Endothelial cell of umbilical vein (primary cell): ENCODE results near the gene ZSWIM5. TPM values are rescaled to one million over a fixed set of nuclear protein-coding genes. Genes with fewer than 3 reads are reported as not detected.

Experiments
- BruUV-seq: library from RNA; stranded (reverse); fragments of 400-500 nt; replicated peaks from 2 replicates; lab custom pipeline; 2021; lab: Mats Ljungman, UMichigan
- CTCF ChIA-PET: fragments of 300-600, 350-600 bp; sonication (Branson Sonifier 250); formaldehyde crosslinking; loops from one replicate; lab custom pipeline; 2021; ENCODE audit warnings: antibody characterized with exemption, inconsistent platforms; lab: Charles Lee
- POLR2A ChIA-PET: fragments of 300-600, 350-600 bp; sonication (Branson Sonifier 250); formaldehyde crosslinking; loops from one replicate; lab custom pipeline; 2021; ENCODE audit warnings: antibody characterized with exemption, inconsistent platforms; lab: Charles Lee
- DNase-seq: peaks from one replicate; pipeline ENCODE4 v3.0.0-alpha.2; 2011; ENCODE audit warnings: low read depth, low spot score
- FAIRE-seq: peaks from 2 replicates; lab custom pipeline; 2011; peaks lifted over from hg19 to GRCh38; lab: Jason Lieb, UNC
- H2AFZ ChIP-seq: 2 replicates; pipeline ENCODE4 v1.6.0; 2012; ENCODE audit warnings: low read depth, low read length, control low read depth, inconsistent platforms
- H3K27ac ChIP-seq: 2 replicates; pipeline ENCODE4 v1.5.1; 2011; ENCODE audit warnings: low read depth, mild to moderate bottlenecking, control low read depth, low read length, moderate library complexity; ENCODE audit not compliant: insufficient read depth
- H3K27me3 ChIP-seq, 2 experiments: 2 replicates each; pipeline versions ENCODE4 v1.6.0 to v1.6.1; 2011; ENCODE audit warnings: low read length in 2 of 2, mixed read lengths in 1 of 2; ENCODE audit not compliant: control insufficient read depth in 2 of 2, insufficient read depth in 2 of 2
- H3K36me3 ChIP-seq, 2 experiments: 2 replicates in 1 of 2; 3 replicates in 1 of 2; pipeline ENCODE4 v1.5.1; 2011; ENCODE audit warnings: low read length in 2 of 2, mild to moderate bottlenecking in 1 of 2, moderate library complexity in 1 of 2; ENCODE audit not compliant: control insufficient read depth in 2 of 2, insufficient read depth in 2 of 2; ENCODE audit errors: extremely low read depth in 1 of 2
- H3K4me1 ChIP-seq: 3 replicates; pipeline ENCODE4 v1.5.1; 2011; ENCODE audit warnings: mild to moderate bottlenecking, low read length; ENCODE audit not compliant: control insufficient read depth, insufficient read depth; ENCODE audit errors: extremely low read depth
- H3K4me2 ChIP-seq: 2 replicates; pipeline ENCODE4 v1.6.1; 2011; ENCODE audit warnings: low read length, control low read depth, mixed read lengths; ENCODE audit not compliant: insufficient read depth
- H3K4me3 ChIP-seq, 3 experiments: fragments of 200-600 bp in 1 of 3; sonication (generic), shearing (Covaris generic) in 1 of 3; replicated peaks in 1 of 3; 2 replicates each; pipeline ENCODE4 v1.5.1; 2011 to 2016; ENCODE audit warnings: control low read depth in 3 of 3, low read length in 3 of 3, mild to moderate bottlenecking in 2 of 3, inconsistent platforms in 1 of 3, low read depth in 1 of 3, moderate library complexity in 1 of 3; ENCODE audit not compliant: insufficient read depth in 1 of 3
- H3K79me2 ChIP-seq: 2 replicates; pipeline ENCODE4 v1.6.0; 2012; ENCODE audit warnings: low read length, inconsistent platforms; ENCODE audit not compliant: control insufficient read depth, insufficient read depth
- H3K9ac ChIP-seq: replicated peaks from 2 replicates; pipeline ENCODE3; 2011; ENCODE audit warnings: low read length, control low read depth; ENCODE audit not compliant: insufficient read depth; ENCODE audit errors: extremely low read depth
- H3K9me1 ChIP-seq: replicated peaks from 3 replicates; pipeline ENCODE4 v1.6.0; 2011; ENCODE audit warnings: mild to moderate bottlenecking, low read length; ENCODE audit not compliant: control insufficient read depth, insufficient read depth; ENCODE audit errors: extremely low read depth
- H3K9me3 ChIP-seq: replicated peaks from 2 replicates; pipeline ENCODE4 v1.5.1; 2012; ENCODE audit warnings: low read length, inconsistent platforms; ENCODE audit not compliant: control insufficient read depth, insufficient read depth
- H4K20me1 ChIP-seq: replicated peaks from 2 replicates; pipeline ENCODE3; 2011; ENCODE audit warnings: mild to moderate bottlenecking, low read length; ENCODE audit not compliant: control insufficient read depth, insufficient read depth; ENCODE audit errors: extremely low read depth
- CTCF ChIP-seq, 2 donors: IDR thresholded peaks; 1 replicate in 1 of 2; 2 replicates in 1 of 2; pipeline ENCODE4 v1.5.1; 2011; ENCODE audit warnings: low read length in 2 of 2, mild to moderate bottlenecking in 2 of 2, moderate library complexity in 2 of 2, control low read depth in 1 of 2, inconsistent platforms in 1 of 2, low read depth in 1 of 2; ENCODE audit not compliant: insufficient read depth in 1 of 2; ENCODE audit errors: extremely low read depth in 1 of 2
- EZH2 ChIP-seq: IDR thresholded peaks from 2 replicates; pipeline ENCODE4 v1.6.1; 2012; ENCODE audit warnings: borderline replicate concordance, low read depth, mild to moderate bottlenecking, moderate library complexity, low read length, inconsistent platforms; ENCODE audit not compliant: severe bottlenecking
- FOS ChIP-seq: IDR thresholded peaks from 2 replicates; pipeline ENCODE4 v1.6.1; 2011; ENCODE audit warnings: mild to moderate bottlenecking, low read length, moderate library complexity, borderline replicate concordance; ENCODE audit not compliant: insufficient read depth
- GATA2 ChIP-seq: IDR thresholded peaks from 2 replicates; pipeline ENCODE4 v1.7.0; 2011; ENCODE audit warnings: low read depth, mild to moderate bottlenecking, moderate library complexity, mixed read lengths, low read length; ENCODE audit not compliant: insufficient read length, insufficient read depth
- JUN ChIP-seq: IDR thresholded peaks from 2 replicates; pipeline ENCODE4 v1.6.1; 2011; ENCODE audit warnings: borderline replicate concordance, low read depth; ENCODE audit not compliant: insufficient read length, insufficient read depth
- MAX ChIP-seq: IDR thresholded peaks from 2 replicates; pipeline ENCODE4 v1.6.1; 2011; ENCODE audit not compliant: insufficient read depth, insufficient read length
- MYC ChIP-seq: IDR thresholded peaks from one replicate; pipeline ENCODE4 v1.6.1; 2011; ENCODE audit warnings: mild to moderate bottlenecking, low read depth, low read length
- POLR2A ChIP-seq: IDR thresholded peaks from 2 replicates; pipeline ENCODE4 v1.6.1; 2012; ENCODE audit warnings: low read depth, mild to moderate bottlenecking, control low read depth, low read length
- dilution Hi-C: fragments of 300-500 bp; cut with MboI; formaldehyde crosslinking; loops from one replicate; pipeline ENCODE4 v1.15.0; 2019; ENCODE audit warnings: low sequenced_read_pairs; ENCODE audit not compliant: extremely low pct_ligation_motif_present
- intact Hi-C: fragments of 100-400 bp; cut with micrococcal nuclease; formaldehyde crosslinking; loops from one replicate; pipeline ENCODE4 v1.10.0; 2022
- polyA plus RNA-seq, 4 experiments: library from polyadenylated mRNA; depleted of rRNA in 3 of 4; stranded (reverse) in 3 of 4; unstranded in 1 of 4; fragments of >200 nt; gene quantifications; 2 replicates each; pipeline versions ENCODE4 v1.2.1 to v1.2.3, GENCODE V29; 2011 to 2012; ENCODE audit warnings: missing spikeins in 1 of 4
- total RNA-seq: library from RNA; stranded (reverse); gene quantifications from 2 replicates; pipeline ENCODE4 v1.2.3, GENCODE V29; 2021

The ZSWIM5 gene
- total and polyA plus RNA-seq, 2 donors (not counting 3 experiments of a cell fraction or from before 2014, with no cell fraction given), result 1.6 to 4.3 TPM

DNA sequence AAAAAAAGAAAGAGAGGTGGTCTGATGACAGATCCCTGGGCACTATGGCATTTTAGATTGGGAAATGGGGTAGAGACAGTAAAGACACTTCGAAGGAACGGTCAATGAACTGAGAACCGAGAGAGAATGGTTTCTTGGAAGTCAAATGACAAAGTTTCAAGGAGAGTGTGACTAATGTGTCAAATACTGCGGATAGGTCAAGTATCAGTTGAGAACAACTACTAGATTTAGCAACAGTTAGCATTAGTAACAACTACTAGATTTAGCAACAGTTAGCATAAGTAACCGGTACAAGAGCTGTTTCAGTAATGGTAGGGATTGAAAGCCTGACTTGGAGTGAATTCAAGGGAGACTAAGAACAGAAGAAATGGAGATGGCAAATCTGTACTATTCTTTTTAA lies 159.4 kb downstream of the ZSWIM5 start:
- ChIA-PET POLR2A (no interaction called here), CTCF (no interaction called here)
- H3K27me3 ChIP-seq, result no peaks in the 10 kb centered on the region
- no TSS peak for BruUV-seq
- H3K4me3 ChIP-seq, result no peak overlapping the region
- TF ChIP-seq MAX (no peak), CTCF (IDR thresholded peaks at IDR 0.05; ENCODE audit: extremely low read depth in 1 of 2, insufficient read depth in 1 of 2, low read depth in 1 of 2, low read length in 2 of 2) (no peak), JUN (no peak), EZH2 (no peak), GATA2 (no peak), MYC (no peak), POLR2A (no peak), FOS (no peak)
- no peaks in the 10 kb centered on the region for H4K20me1 ChIP-seq
- intact Hi-C loops, result no loop called here
- no peaks in the 10 kb centered on the region for H3K9me3 ChIP-seq
- H3K27ac ChIP-seq, result no peak overlapping the region
- no peaks in the 10 kb centered on the region for H3K36me3 ChIP-seq
- H3K79me2 ChIP-seq, result no peaks in the 10 kb centered on the region
- no peak overlapping the region for H3K4me2 ChIP-seq
- no peak overlapping the region for H2AFZ ChIP-seq
- FAIRE-seq, result no peak
- no peak for DNase-seq
- H3K9me1 ChIP-seq, result no peaks in the 10 kb centered on the region
- dilution Hi-C loops, result no loop called here
- H3K9ac ChIP-seq, result no peak overlapping the region
- H3K4me1 ChIP-seq, result no peaks in the 10 kb centered on the region
